PFSK-1 (cell line): ENCODE data around the gene NTPCR.

Experiments
- FOXP2 ChIP-seq: optimal IDR thresholded peaks from 2 replicates; pipeline ENCODE3; 2011; ENCODE audit warnings: borderline replicate concordance, control low read depth, inconsistent platforms; ENCODE audit not compliant: insufficient read depth; ENCODE audit errors: extremely low read length, extremely low read depth
- POLR2AphosphoS5 ChIP-seq: IDR thresholded peaks from 2 replicates; pipeline ENCODE4 v1.6.1; 2012; ENCODE audit warnings: low read depth, mild to moderate bottlenecking, control low read depth, low read length, moderate library complexity
- REST ChIP-seq, 2 experiments: IDR thresholded peaks; 2 replicates each; pipeline versions ENCODE4 v1.6.1 to v1.8.0; 2011 to 2012; ENCODE audit warnings: low read depth in 2 of 2, low read length in 2 of 2, control low read depth in 1 of 2, inconsistent platforms in 1 of 2, mild to moderate bottlenecking in 1 of 2, moderate library complexity in 1 of 2; ENCODE audit not compliant: insufficient read depth in 1 of 2
- SIN3A ChIP-seq: IDR thresholded peaks from 2 replicates; pipeline ENCODE4 v1.6.1; 2012; ENCODE audit warnings: mild to moderate bottlenecking, low read length, moderate library complexity, borderline replicate concordance; ENCODE audit not compliant: insufficient read depth
- TAF1 ChIP-seq: IDR thresholded peaks from 2 replicates; pipeline ENCODE4 v1.6.1; 2012; ENCODE audit warnings: low read length, control low read depth, borderline replicate concordance; ENCODE audit not compliant: insufficient read depth

Gene NTPCR

GRCh38 chr1:232925421-232926220, 24.8 kb upstream of the NTPCR start:
- no peak for TF ChIP-seq SIN3A
- TF ChIP-seq POLR2AphosphoS5, result no peak
- TF ChIP-seq FOXP2, result no peak
- TF ChIP-seq TAF1, result no peak
- no peak for TF ChIP-seq REST (IDR thresholded peaks at IDR 0.05; ENCODE audit: insufficient read depth in 1 of 2, low read depth in 2 of 2, low read length in 2 of 2)

GRCh38 chr1:232927830-232928505, 22.4 kb upstream of the NTPCR start:
- TF ChIP-seq FOXP2 (no peak), SIN3A (no peak), TAF1 (no peak), POLR2AphosphoS5 (no peak), REST (IDR thresholded peaks at IDR 0.05; ENCODE audit: insufficient read depth in 1 of 2, low read depth in 2 of 2, low read length in 2 of 2) (no peak)

- TF ChIP-seq FOXP2 (no peak), REST (IDR thresholded peaks at IDR 0.05; ENCODE audit: insufficient read depth in 1 of 2, low read depth in 2 of 2, low read length in 2 of 2) (no peak), POLR2AphosphoS5 (no peak), TAF1 (no peak), SIN3A (no peak)
Observed at GRCh38 chr1:232932486-232933425, 17.7 kb upstream of the NTPCR start.

- TF ChIP-seq FOXP2, result no peak
- TF ChIP-seq SIN3A, result no peak
- no peak for TF ChIP-seq REST (IDR thresholded peaks at IDR 0.05; ENCODE audit: insufficient read depth in 1 of 2, low read depth in 2 of 2, low read length in 2 of 2)
- no peak for TF ChIP-seq TAF1
- no peak for TF ChIP-seq POLR2AphosphoS5
Observed at GRCh38 chr1:232936941-232937340, 13.5 kb upstream of the NTPCR start.
